D721Med (cell line): ENCODE results near the gene SUSD1.

Source experiments
- DNase-seq: peaks from one replicate; pipeline ENCODE4 v3.0.0; 2011; ENCODE audit warnings: low spot score; ENCODE audit not compliant: insufficient read length
- FAIRE-seq: peaks from 2 replicates; lab custom pipeline; 2011; peaks lifted over from hg19 to GRCh38; lab: Jason Lieb, UNC
- CTCF ChIP-seq: IDR thresholded peaks from 2 replicates; pipeline ENCODE4 v1.5.1; 2012; ENCODE audit warnings: mild to moderate bottlenecking, control low read depth; ENCODE audit not compliant: insufficient read depth; ENCODE audit errors: missing control alignments

SUSD1 gene

GRCh38 chr9:112174965-112175795 lies at the start of gene SUSD1:
Gene SUSD1, minus strand, starts transcription at chr9:112175297. Its CDS starts 62 bp downstream, at chr9:112175235.
- FAIRE-seq (no peak), DNase-seq (peak; percentile 41)
- TF ChIP-seq CTCF: no peak

- DNase-seq (no peak), FAIRE-seq (no peak)
- TF ChIP-seq CTCF: no peak
Observed at GRCh38 chr9:112224401-112225289, 49.5 kb upstream of the SUSD1 start.

GRCh38 chr9:112218908-112219307 lies 43.8 kb upstream of the SUSD1 start:
- DNase-seq (no peak), FAIRE-seq (no peak)
- TF ChIP-seq CTCF: no peak

GRCh38 chr9:112212926-112213325 lies 37.8 kb upstream of the SUSD1 start:
- FAIRE-seq (no peak), DNase-seq (no peak)
- TF ChIP-seq CTCF: no peak

GRCh38 chr9:112207451-112207850 lies 32.4 kb upstream of the SUSD1 start:
- FAIRE-seq: no peak
- no peak for DNase-seq
- TF ChIP-seq CTCF: no peak

- TF ChIP-seq CTCF: no peak
- FAIRE-seq (no peak), DNase-seq (no peak)
Observed at GRCh38 chr9:112203536-112203935, 28.4 kb upstream of the SUSD1 start.

- FAIRE-seq: no peak
- no peak for DNase-seq
Observed at GRCh38 chr9:112200711-112201110, 25.6 kb upstream of the SUSD1 start.

More at GRCh38 chr9:112200711-112201110, 25.6 kb upstream of the SUSD1 start:
- TF ChIP-seq CTCF: no peak
